ENCODE measurements around the gene SOX9. TPM values are rescaled to one million over a fixed set of nuclear protein-coding genes. Genes with fewer than 3 reads are reported as not detected.

The SOX9 gene
- total RNA-seq, result 5.2 and 8.7 TPM in 2 replicates

GRCh38 chr17:72120642-72121163 is at the start of gene SOX9:
SOX9 (plus strand) TSS chr17:72121020; CDS start chr17:72121392, 372 bp downstream.

Measured in bronchial smooth muscle cell (primary cell).